ENCODE results near the gene KNTC1. TPM values are rescaled to one million over a fixed set of nuclear protein-coding genes. Genes with fewer than 3 reads are reported as not detected.
"Not testable (repeated sequence)": the region's sequence is repeated elsewhere in the genome, so short reads cannot be mapped to it uniquely, and the experiment has no call there.

The KNTC1 gene
- total RNA-seq, 1 experiment from 2014 or later = 56.9 TPM

- not testable (repeated sequence) for DNase-seq (ENCODE audit: low read depth)
Observed at GRCh38 chr12:122653291-122653690, 126.2 kb downstream of the KNTC1 start.

- DNase-seq (ENCODE audit: low read depth) = no peak
Observed at GRCh38 chr12:122656298-122656697, 129.2 kb downstream of the KNTC1 start.

- no peak for DNase-seq (ENCODE audit: low read depth)
Observed at GRCh38 chr12:122659579-122659978, 132.5 kb downstream of the KNTC1 start.

- no peak for DNase-seq (ENCODE audit: low read depth)
Observed at GRCh38 chr12:122661246-122661645, 134.2 kb downstream of the KNTC1 start.

- DNase-seq (ENCODE audit: low read depth) = no peak
Observed at GRCh38 chr12:122661938-122662337, 134.9 kb downstream of the KNTC1 start.

- DNase-seq (ENCODE audit: low read depth) = no peak
Observed at GRCh38 chr12:122665349-122665748, 138.3 kb downstream of the KNTC1 start.

GRCh38 chr12:122665759-122666158 is 138.7 kb downstream of the KNTC1 start:
- DNase-seq (ENCODE audit: low read depth) = no peak

- no peak for DNase-seq (ENCODE audit: low read depth)
Observed at GRCh38 chr12:122668268-122668667, 141.2 kb downstream of the KNTC1 start.

GRCh38 chr12:122669397-122670070 is 142.5 kb downstream of the KNTC1 start:
- peak; percentile 31 for DNase-seq (ENCODE audit: low read depth)

- DNase-seq (ENCODE audit: low read depth) = no peak
Observed at GRCh38 chr12:122672515-122672914, 145.5 kb downstream of the KNTC1 start.

Other genes starting within 250 kb of the KNTC1 start
- gene CLIP1, start 104.6 kb upstream of the KNTC1 start, total RNA-seq (2014; rRNA removed; shearing (Covaris generic)) = 38.2 and 41.7 TPM in 2 replicates
- gene ZCCHC8, start 26.3 kb upstream of the KNTC1 start, total RNA-seq (2014; rRNA removed; shearing (Covaris generic)) = 17.1 and 18.7 TPM in 2 replicates
- gene RSRC2, start 313 bp upstream of the KNTC1 start, total RNA-seq (2014; rRNA removed; shearing (Covaris generic)) = 41.9 and 58.7 TPM in 2 replicates
- not detected in 2 replicates for gene HCAR2, start 176.1 kb downstream of the KNTC1 start, total RNA-seq (2014; rRNA removed; shearing (Covaris generic))
- gene HCAR3, start 189.6 kb downstream of the KNTC1 start, total RNA-seq (2014; rRNA removed; shearing (Covaris generic)) = not detected in 2 replicates
- 0.03 and 0.23 TPM in 2 replicates for gene HCAR1, start 203.6 kb downstream of the KNTC1 start, total RNA-seq (2014; rRNA removed; shearing (Covaris generic))
- 86.9 and 107 TPM in 2 replicates for gene DENR, start 225.6 kb downstream of the KNTC1 start, total RNA-seq (2014; rRNA removed; shearing (Covaris generic))
- gene CCDC62, start 247.3 kb downstream of the KNTC1 start, total RNA-seq (2014; rRNA removed; shearing (Covaris generic)) = 0.51 and 1.7 TPM in 2 replicates